Activated naive CD4-positive, alpha-beta T cell treated with anti-CD3 and anti-CD28 coated beads for 36 hours (primary cell): ENCODE measurements around the gene GLO1. TPM values are rescaled to one million over a fixed set of nuclear protein-coding genes. Genes with fewer than 3 reads are reported as not detected.

Experiments used
- CTCF ChIA-PET: fragments of 350-600 bp; sonication (Branson Sonifier 250); formaldehyde crosslinking; loops from one replicate; lab custom pipeline; 2021; ENCODE audit warnings: antibody characterized with exemption; lab: Charles Lee
- DNase-seq: peaks from one replicate; pipeline ENCODE4 v3.0.0-alpha.2; 2020
- H3K27ac Mint-ChIP-seq: one replicate; pipeline ENCODE4 v1.8.0; 2021; ENCODE audit warnings: mild to moderate bottlenecking, mixed read lengths
- H3K27me3 Mint-ChIP-seq: one replicate; pipeline ENCODE4 v1.8.0; 2021; ENCODE audit warnings: low read depth, mixed read lengths
- H3K36me3 Mint-ChIP-seq: one replicate; pipeline ENCODE4 v1.8.0; 2021; ENCODE audit warnings: low read depth, mixed read lengths
- H3K4me1 Mint-ChIP-seq: one replicate; pipeline ENCODE4 v1.8.0; 2021; ENCODE audit warnings: low read depth, mixed read lengths
- H3K4me3 Mint-ChIP-seq: one replicate; pipeline ENCODE4 v1.8.0; 2021; ENCODE audit warnings: mild to moderate bottlenecking, moderate library complexity, mixed read lengths
- H3K9me3 Mint-ChIP-seq: one replicate; pipeline ENCODE4 v1.8.0; 2021; ENCODE audit warnings: mixed read lengths
- intact Hi-C: fragments of 100-400 bp; cut with micrococcal nuclease; formaldehyde crosslinking; loops from one replicate; pipeline ENCODE4 v1.15.1; 2023
- total RNA-seq, 2 experiments: library from RNA; stranded (reverse); gene quantifications; one replicate each; pipeline ENCODE4 v1.2.3, GENCODE V29; 2021

GLO1 gene
- total RNA-seq, 2 experiments from 2014 or later, result 137 to 144 TPM

DNA sequence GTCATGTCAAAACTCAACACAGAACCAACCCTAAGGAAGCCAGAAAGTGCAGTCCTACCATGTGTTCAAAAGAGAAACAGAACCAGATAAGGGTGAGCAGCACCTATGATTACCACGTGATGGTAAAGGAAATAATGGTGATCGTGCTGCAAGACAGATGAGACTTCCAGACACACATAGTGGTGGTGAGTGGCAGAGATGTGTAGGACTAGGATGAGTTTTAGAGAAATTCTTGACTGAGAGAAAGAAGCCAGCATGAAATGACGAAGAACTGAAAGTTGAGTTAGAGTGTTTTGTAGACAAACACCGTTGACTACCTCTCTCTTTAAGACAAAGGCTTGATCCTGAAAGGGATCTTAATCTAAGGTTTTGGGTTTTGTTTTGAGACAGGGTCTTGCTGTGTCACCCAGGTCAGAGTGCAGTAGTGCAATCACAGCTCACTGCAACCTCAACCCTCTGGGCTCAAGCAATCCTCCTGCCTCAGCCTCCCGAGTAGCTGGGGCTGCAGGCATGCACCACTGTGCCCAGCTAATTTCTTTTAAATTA is 52.7 kb downstream of the GLO1 start:
- intact Hi-C loops, result no loop called here
- H3K4me1 Mint-ChIP-seq, result no peaks in the 10 kb centered on the region
- no peak overlapping the region for H3K4me3 Mint-ChIP-seq
- no peaks in the 10 kb centered on the region for H3K27me3 Mint-ChIP-seq
- H3K27ac Mint-ChIP-seq, result no peak overlapping the region
- CTCF ChIA-PET, result no interaction called here
- H3K9me3 Mint-ChIP-seq, result peaks cover 5% of the 10 kb centered on the region
- peaks cover 5% of the 10 kb centered on the region for H3K36me3 Mint-ChIP-seq
- no peak for DNase-seq

DNA sequence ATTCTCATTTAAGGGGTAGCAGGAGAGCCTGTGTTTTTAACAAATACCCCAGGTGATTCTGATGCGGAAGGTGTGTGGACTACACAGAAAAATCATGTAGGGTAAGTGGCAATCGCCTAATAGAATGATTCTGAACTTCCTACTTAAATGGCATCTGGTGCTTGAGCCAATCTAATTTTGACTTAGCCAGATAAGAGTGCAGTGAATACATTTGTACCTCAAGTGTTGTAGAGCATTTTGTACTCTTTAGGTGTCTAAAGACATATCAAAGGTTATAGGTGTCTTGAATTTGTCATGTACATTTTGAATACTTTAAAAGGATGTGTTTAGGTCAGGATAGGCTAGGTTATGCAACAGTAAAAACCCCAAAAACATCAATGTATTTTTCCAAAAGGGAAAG is 53.2 kb downstream of the GLO1 start:
- intact Hi-C loops, result no loop called here
- peaks cover 5% of the 10 kb centered on the region for H3K9me3 Mint-ChIP-seq

DNA sequence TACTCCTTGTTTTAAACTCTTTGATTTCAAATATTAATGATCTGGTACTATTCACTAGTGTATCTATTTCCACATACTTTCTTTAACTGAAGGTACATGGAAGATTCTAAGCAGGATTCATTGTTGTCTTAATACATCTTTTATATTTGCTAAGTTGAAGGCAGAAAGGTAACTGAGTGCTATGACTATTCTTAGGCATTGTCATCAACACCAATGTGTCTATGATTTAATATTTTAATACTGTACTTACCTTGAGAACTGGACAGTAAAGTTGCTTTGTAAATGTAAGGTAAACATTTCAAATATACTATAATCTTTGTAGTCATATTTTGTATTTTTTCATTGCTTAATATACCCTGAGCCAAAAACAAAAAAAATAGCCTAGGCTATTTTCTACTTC is 54.3 kb downstream of the GLO1 start:
- no peak overlapping the region for H3K27ac Mint-ChIP-seq
- CTCF ChIA-PET, result no interaction called here
- DNase-seq, result no peak
- H3K4me1 Mint-ChIP-seq, result no peaks in the 10 kb centered on the region
- no peaks in the 10 kb centered on the region for H3K27me3 Mint-ChIP-seq
- H3K4me3 Mint-ChIP-seq, result no peak overlapping the region
- peaks cover 5% of the 10 kb centered on the region for H3K9me3 Mint-ChIP-seq
- peaks cover 5% of the 10 kb centered on the region for H3K36me3 Mint-ChIP-seq
- intact Hi-C loops, result no loop called here

More for the DNA sequence above, 53.2 kb downstream of the GLO1 start:
- H3K27me3 Mint-ChIP-seq, result no peaks in the 10 kb centered on the region
- DNase-seq, result no peak
- H3K4me3 Mint-ChIP-seq, result no peak overlapping the region
- CTCF ChIA-PET, result no interaction called here
- no peaks in the 10 kb centered on the region for H3K4me1 Mint-ChIP-seq
- H3K27ac Mint-ChIP-seq, result no peak overlapping the region
- H3K36me3 Mint-ChIP-seq, result peaks cover 5% of the 10 kb centered on the region

DNA sequence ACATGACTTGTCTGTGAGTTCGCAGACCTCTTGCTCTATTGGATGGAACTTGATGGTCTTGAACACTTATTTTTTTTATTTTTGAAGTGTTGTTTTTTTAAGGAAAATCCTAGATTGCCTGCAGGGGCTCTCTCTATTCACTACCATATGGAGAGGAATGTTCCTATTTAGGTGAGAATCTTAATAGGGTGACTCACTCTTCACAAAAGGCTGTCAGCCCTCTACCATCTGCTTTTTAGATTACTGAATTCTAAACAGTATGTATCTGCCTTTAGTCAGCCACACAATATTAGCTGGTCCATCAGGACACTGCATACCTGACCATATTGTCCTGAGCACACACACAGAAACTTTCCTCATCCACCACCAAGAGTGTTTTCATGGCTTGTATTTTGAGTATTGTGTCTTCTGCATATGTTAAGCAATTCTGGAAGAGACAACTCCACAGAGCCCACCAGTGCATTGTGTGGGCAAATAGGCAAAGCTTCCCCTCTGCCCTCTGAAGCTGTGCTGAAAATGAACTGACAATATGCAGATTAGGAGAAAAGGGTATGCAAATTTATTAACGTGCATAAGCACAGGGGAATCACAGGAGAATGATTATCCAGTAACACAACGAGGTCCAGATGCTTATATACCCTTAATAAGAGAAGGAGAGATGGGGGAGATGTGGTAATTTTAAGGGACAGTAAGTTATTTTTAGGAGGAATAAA is 56.6 kb downstream of the GLO1 start:
- DNase-seq, result no peak
- Mint-ChIP-seq H3K9me3 (peaks cover 3% of the 10 kb centered on the region), H3K36me3 (peaks cover 3% of the 10 kb centered on the region), H3K27ac (no peak overlapping the region), H3K27me3 (no peaks in the 10 kb centered on the region), H3K4me3 (no peak overlapping the region), H3K4me1 (peaks cover 6% of the 10 kb centered on the region)
- CTCF ChIA-PET, result no interaction called here
- intact Hi-C loops, result no loop called here

DNA sequence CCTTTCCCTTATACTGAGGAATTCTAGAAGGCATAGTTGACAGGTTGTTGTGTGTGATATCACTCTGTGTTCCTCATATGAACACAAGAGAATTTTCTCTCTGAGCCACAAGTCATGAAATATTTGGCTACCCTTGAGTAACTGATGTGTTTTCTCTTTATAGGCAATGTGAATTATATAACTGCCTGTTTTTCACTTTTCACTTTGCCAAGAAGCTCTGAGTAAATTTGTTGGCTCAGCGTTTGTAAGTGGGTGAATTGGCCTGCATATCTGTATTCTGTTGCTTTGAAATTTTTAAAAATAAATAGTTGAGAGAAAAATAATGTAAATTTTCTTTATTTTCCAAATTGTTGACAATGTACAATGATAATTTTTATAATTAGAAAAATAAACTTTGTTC is 58.0 kb downstream of the GLO1 start:
- CTCF ChIA-PET, result no interaction called here
- no peak overlapping the region for H3K4me3 Mint-ChIP-seq
- H3K4me1 Mint-ChIP-seq, result peaks cover 12% of the 10 kb centered on the region
- H3K36me3 Mint-ChIP-seq, result no peaks in the 10 kb centered on the region
- no peaks in the 10 kb centered on the region for H3K27me3 Mint-ChIP-seq
- no peak overlapping the region for H3K27ac Mint-ChIP-seq
- no peaks in the 10 kb centered on the region for H3K9me3 Mint-ChIP-seq
- intact Hi-C loops, result no loop called here
- DNase-seq, result no peak

DNA sequence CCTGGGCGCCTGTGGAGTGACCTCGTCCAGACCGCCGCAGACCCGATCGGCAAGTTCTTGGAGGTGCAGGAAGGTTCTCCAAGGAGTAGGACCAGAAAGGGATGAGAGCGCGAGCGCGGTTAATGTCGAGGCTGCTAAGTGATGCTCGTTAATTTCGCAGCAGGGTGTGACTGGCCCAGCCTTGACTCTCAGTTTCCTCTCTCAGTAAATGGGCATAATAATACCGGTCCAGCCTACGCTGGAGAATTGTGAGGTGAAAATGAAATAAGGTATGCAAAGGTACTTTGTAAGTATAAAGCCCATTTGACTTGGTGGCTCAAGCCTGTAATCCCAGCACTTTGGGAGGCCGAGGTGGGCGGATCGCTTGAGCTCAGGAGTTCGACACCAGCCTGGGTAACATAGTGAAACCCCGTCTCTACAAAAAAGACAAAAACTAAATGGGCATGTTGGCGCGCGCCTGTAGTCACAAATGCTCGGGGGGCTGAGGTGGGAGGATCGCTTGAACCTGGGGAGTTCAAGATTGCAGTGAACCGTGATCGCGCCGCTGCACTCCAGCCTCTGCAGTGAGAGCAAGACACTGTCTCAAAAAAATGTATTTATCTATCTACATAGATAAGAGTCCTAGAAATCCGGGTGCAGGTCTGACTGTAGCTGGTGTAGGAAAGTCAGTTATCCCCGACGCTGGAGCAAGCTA is 62.6 kb downstream of the GLO1 start:
- Mint-ChIP-seq H3K27ac (peak overlapping the region; percentile 86), H3K4me1 (peaks cover 44% of the 10 kb centered on the region)
- peak; percentile 25 for DNase-seq

DNA sequence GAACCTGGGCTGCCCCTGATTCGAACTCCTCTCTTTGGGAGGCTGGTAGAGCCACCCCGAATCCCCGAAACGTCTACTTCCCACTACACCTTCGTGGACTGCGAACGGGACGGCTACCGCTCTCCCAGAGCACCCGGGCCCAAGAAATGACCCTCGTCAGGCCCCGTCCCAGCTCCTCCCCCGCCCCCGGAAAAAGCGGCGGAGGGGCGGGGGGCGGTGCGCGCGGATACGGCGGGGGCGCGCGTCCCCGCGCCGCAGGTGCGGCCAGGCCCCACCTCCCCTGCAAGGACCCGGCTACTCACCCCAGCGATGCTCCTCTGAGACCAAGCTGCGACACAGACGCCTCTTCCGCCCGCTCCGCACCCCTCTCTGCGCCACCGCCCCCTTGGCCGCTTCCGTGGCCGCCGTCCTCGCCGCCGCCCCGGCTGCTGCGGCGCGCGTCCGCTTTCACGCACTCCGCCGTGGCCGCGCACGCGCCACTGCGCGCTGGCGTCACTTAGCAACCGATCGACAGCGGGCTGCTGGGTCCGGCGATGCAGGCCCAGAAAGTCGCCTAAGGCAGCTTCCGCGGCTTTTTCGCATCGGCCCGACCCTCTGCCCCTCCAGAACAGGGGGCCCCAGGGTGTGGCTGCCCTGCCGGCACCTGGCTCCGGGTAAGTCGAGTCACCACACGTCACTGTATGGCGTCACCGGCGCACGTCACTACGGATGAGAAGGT is 63.3 kb downstream of the GLO1 start, which contains the start of gene BTBD9:
TSS of gene BTBD9 (minus strand) at position 432 of the 718 bp plus-strand sequence.
- intact Hi-C loops, result loop anchor here (1.0 to 10.0 kb wide), 5 partner anchors 33 to 1207 kb away; partner anchors contain the start of genes CMTR1, GLO1 and KCNK5
- H3K4me3 Mint-ChIP-seq, result peak within 1 kb of the TSS; percentile 89
- H3K27me3 Mint-ChIP-seq, result no peaks in the 10 kb centered on the region
- no peaks in the 10 kb centered on the region for H3K9me3 Mint-ChIP-seq
- H3K27ac Mint-ChIP-seq, result peak within 1 kb of the TSS; percentile 86
- DNase-seq, result peak; percentile 79
- H3K36me3 Mint-ChIP-seq, result no peaks in the 10 kb centered on the region
- CTCF ChIA-PET, result interaction anchor here (1.1 kb wide), 1 partner anchor 76 kb away, joined by 3 read pairs; no protein-coding TSS in a partner anchor
- peaks cover 47% of the 10 kb centered on the region for H3K4me1 Mint-ChIP-seq

More for the DNA sequence above, 62.6 kb downstream of the GLO1 start:
- Mint-ChIP-seq H3K4me3 (peak overlapping the region; percentile 89), H3K27me3 (no peaks in the 10 kb centered on the region), H3K9me3 (no peaks in the 10 kb centered on the region), H3K36me3 (no peaks in the 10 kb centered on the region)
- CTCF ChIA-PET, result interaction anchor here (0.9 kb wide), 1 partner anchor 70 kb away, joined by 3 read pairs; no protein-coding TSS in a partner anchor
- intact Hi-C loops, result no loop called here

DNA sequence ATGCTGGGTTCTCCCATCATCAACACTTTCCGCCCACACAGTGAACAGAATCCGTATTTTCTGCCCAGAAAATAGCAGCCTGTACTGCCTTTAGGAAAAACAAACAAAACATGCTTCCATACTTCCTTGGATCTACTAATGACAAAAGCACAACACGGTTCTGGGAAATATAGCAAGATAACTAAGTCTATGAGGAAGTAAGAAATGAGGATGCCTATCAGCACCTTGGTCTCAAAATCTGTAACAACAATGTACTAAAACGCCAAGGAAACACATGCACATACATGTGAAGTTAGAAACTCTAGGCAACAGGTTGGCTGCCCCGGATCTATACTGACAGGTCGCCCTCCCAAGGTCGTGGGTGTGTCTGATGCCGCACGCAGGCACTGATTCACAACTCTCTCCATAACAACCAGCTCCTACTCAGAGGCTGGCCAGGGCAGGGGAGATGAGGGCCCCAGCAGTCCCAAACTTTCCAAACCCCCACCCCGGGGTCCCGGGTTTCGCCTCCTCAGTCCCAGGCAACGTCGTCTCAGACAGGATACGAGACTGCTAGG is 63.9 kb downstream of the GLO1 start:
- Mint-ChIP-seq H3K36me3 (no peaks in the 10 kb centered on the region), H3K4me3 (peak overlapping the region; percentile 89), H3K4me1 (peaks cover 53% of the 10 kb centered on the region), H3K27me3 (no peaks in the 10 kb centered on the region), H3K27ac (peak overlapping the region; percentile 82), H3K9me3 (no peaks in the 10 kb centered on the region)
- peak; percentile 74 for DNase-seq
- intact Hi-C loops, result loop anchor here (1.0 to 10.0 kb wide), 5 partner anchors 33 to 1207 kb away; partner anchors contain the start of genes CMTR1, GLO1 and KCNK5
- CTCF ChIA-PET, result interaction anchor here (1.1 kb wide), 1 partner anchor 76 kb away, joined by 3 read pairs; no protein-coding TSS in a partner anchor

DNA sequence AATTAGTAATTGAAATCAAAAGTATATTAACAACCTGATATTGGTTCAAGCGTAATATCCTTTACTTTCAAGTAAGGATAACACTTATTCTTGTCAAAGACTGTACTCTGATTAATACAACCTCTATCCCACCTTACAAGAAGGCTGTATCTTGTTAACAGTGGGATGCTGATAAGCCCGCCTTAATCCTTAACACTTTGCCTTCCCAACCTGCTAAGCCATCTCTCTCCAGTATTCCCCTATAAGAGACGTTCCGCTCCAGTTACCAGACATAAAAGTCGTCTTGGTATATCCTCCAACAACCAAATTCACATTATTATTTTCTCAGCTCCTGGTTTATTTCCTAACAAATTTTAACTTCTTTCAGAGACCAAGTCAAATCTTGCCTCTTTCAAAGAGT is 65.2 kb downstream of the GLO1 start:
- intact Hi-C loops, result loop anchor here (2.0 to 10.0 kb wide), 3 partner anchors 65 to 1205 kb away; partner anchors contain the start of genes CMTR1, GLO1 and KCNK5
- Mint-ChIP-seq H3K27ac (no peak overlapping the region), H3K9me3 (no peaks in the 10 kb centered on the region), H3K27me3 (no peaks in the 10 kb centered on the region), H3K4me1 (peaks cover 62% of the 10 kb centered on the region), H3K4me3 (no peak overlapping the region), H3K36me3 (no peaks in the 10 kb centered on the region)
- DNase-seq, result no peak
- CTCF ChIA-PET, result interaction anchor here (0.6 kb wide), 1 partner anchor 605 kb away, joined by 3 read pairs; no protein-coding TSS in a partner anchor

DNA sequence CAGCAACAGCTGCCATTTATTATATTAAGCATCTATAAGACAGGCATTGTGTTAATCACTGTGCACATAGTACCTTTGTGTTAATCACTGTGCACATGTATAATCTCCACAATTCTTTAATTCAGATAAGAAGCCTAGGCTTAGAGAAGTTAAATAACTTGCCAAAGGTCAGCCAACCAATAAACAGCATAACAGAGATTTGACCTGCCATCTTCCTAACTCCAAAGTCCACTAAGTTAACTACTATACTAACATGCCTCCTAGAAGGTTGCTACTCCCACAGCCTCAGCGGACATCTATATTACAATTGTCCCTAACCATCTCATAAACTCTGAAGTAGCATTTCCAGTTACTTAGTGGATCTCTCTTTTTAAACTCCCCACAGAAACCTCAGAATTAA is 66.9 kb downstream of the GLO1 start:
- no peak overlapping the region for H3K4me3 Mint-ChIP-seq
- peaks cover 2% of the 10 kb centered on the region for H3K36me3 Mint-ChIP-seq
- intact Hi-C loops, result loop anchor here (5.0 to 10.0 kb wide), 2 partner anchors 589 to 1204 kb away; partner anchors contain the start of genes CMTR1 and KCNK5
- no peaks in the 10 kb centered on the region for H3K27me3 Mint-ChIP-seq
- DNase-seq, result no peak
- no peak overlapping the region for H3K27ac Mint-ChIP-seq
- peaks cover 64% of the 10 kb centered on the region for H3K4me1 Mint-ChIP-seq
- H3K9me3 Mint-ChIP-seq, result peaks cover 3% of the 10 kb centered on the region
- CTCF ChIA-PET, result no interaction called here

DNA sequence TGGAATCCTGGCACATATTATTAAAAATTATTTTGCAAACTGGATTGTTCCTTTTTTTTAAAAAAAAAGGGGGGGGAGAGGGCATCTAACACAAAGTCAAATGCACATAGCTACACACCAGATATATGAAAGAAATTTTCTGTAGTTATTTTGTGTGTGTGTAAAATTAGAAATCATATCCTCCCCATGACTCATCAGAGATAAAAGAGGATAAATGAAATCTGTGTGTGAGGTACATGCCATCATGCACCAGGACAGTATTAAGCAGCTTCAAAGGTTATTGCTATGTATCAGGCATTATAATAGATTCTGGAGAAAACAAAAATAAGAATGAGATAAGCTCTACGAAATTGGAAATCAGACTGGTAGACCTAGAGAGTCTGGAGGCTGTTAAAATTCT is 68.4 kb downstream of the GLO1 start:
- CTCF ChIA-PET, result no interaction called here
- H3K27ac Mint-ChIP-seq, result no peak overlapping the region
- intact Hi-C loops, result loop anchor here (10.0 kb wide), 1 partner anchor 590 kb away; the partner anchor contains the start of gene KCNK5
- H3K4me3 Mint-ChIP-seq, result no peak overlapping the region
- peaks cover 2% of the 10 kb centered on the region for H3K36me3 Mint-ChIP-seq
- H3K9me3 Mint-ChIP-seq, result peaks cover 3% of the 10 kb centered on the region
- H3K4me1 Mint-ChIP-seq, result peaks cover 61% of the 10 kb centered on the region
- no peak for DNase-seq
- H3K27me3 Mint-ChIP-seq, result no peaks in the 10 kb centered on the region
